Gastrocnemius medialis (tissue), 4 donors: ENCODE results near the gene EIPR1.

Experiments used
- CTCF ChIP-seq, 5 experiments: fragments of 450-650 bp in 3 of 5; fragments of 200-600 bp in 2 of 5; sonication (generic) in 2 of 5; IDR thresholded peaks in 4 of 5; conservative IDR thresholded peaks in 1 of 5; 1 replicate in 4 of 5; 2 replicates in 1 of 5; pipeline ENCODE4 v1.5.1; 2016 to 2019; ENCODE audit warnings: antibody characterized with exemption in 5 of 5, mild to moderate bottlenecking in 3 of 5, moderate library complexity in 3 of 5
- POLR2A ChIP-seq, 2 donors: fragments of 450-650 bp; IDR thresholded peaks; one replicate each; pipeline ENCODE4 v1.6.1; 2017; ENCODE audit warnings: antibody characterized with exemption in 2 of 2, mild to moderate bottlenecking in 2 of 2, moderate library complexity in 2 of 2

- TF ChIP-seq CTCF (IDR thresholded peaks at IDR 0.05 in 4 of 5, conservative IDR thresholded peaks at IDR 0.05 in 1 of 5) (no peak), POLR2A (IDR thresholded peaks at IDR 0.05) (no peak)
Observed at GRCh38 chr2:3214065-3214464, 163.6 kb downstream of the EIPR1 start.
